GM19035 (cell line): ENCODE results near the gene IFNAR2.
"Not testable (repeated sequence)": the region's sequence is repeated elsewhere in the genome, so short reads cannot be mapped to it uniquely, and the experiment has no call there.

Experiments
- ATAC-seq: cut with Tn5 transposase; IDR thresholded peaks from one replicate; pipeline ENCODE4 v1.9.1; 2021; ENCODE audit not compliant: unreplicated experiment

The IFNAR2 gene

GRCh38 chr21:33242846-33243245, 13.1 kb downstream of the IFNAR2 start:
- ATAC-seq = not testable (repeated sequence)

- no peak for ATAC-seq
Observed at GRCh38 chr21:33244082-33244778, 14.5 kb downstream of the IFNAR2 start.

- no peak for ATAC-seq
Observed at GRCh38 chr21:33244779-33245105, 15.0 kb downstream of the IFNAR2 start.

GRCh38 chr21:33245289-33245918, 15.7 kb downstream of the IFNAR2 start:
- ATAC-seq = no peak

- ATAC-seq = no peak
Observed at GRCh38 chr21:33246506-33246905, 16.8 kb downstream of the IFNAR2 start.

- ATAC-seq = no peak
Observed at GRCh38 chr21:33246963-33247362, 17.2 kb downstream of the IFNAR2 start.

GRCh38 chr21:33247599-33247998, 17.9 kb downstream of the IFNAR2 start:
- no peak for ATAC-seq

- no peak for ATAC-seq
Observed at GRCh38 chr21:33249331-33250002, 19.7 kb downstream of the IFNAR2 start.

- no peak for ATAC-seq
Observed at GRCh38 chr21:33251119-33251518, 21.4 kb downstream of the IFNAR2 start.

- not testable (repeated sequence) for ATAC-seq
Observed at GRCh38 chr21:33253382-33253781, 23.6 kb downstream of the IFNAR2 start.

- no peak for ATAC-seq
Observed at GRCh38 chr21:33254766-33255165, 25.0 kb downstream of the IFNAR2 start.

- no peak for ATAC-seq
Observed at GRCh38 chr21:33255404-33255803, 25.7 kb downstream of the IFNAR2 start.

- ATAC-seq = no peak
Observed at GRCh38 chr21:33256019-33256418, 26.3 kb downstream of the IFNAR2 start.

GRCh38 chr21:33257094-33257803, 27.5 kb downstream of the IFNAR2 start:
- no peak for ATAC-seq

GRCh38 chr21:33258475-33258874, 28.7 kb downstream of the IFNAR2 start:
- no peak for ATAC-seq

- no peak for ATAC-seq
Observed at GRCh38 chr21:33259428-33259827, 29.7 kb downstream of the IFNAR2 start.

- ATAC-seq = no peak
Observed at GRCh38 chr21:33259995-33260394, 30.3 kb downstream of the IFNAR2 start.

GRCh38 chr21:33261635-33262034, 31.9 kb downstream of the IFNAR2 start:
- no peak for ATAC-seq

- ATAC-seq = no peak
Observed at GRCh38 chr21:33262921-33263320, 33.2 kb downstream of the IFNAR2 start.

GRCh38 chr21:33264561-33264960, 34.8 kb downstream of the IFNAR2 start:
- ATAC-seq = no peak

- ATAC-seq = peak; percentile 28
Observed at GRCh38 chr21:33265664-33266049, 35.9 kb downstream of the IFNAR2 start.
